Smooth muscle cell of the pulmonary artery (primary cell): ENCODE results near the gene TFPI2. TPM values are rescaled to one million over a fixed set of nuclear protein-coding genes. Genes with fewer than 3 reads are reported as not detected.

Experiments used
- total RNA-seq: library from RNA; depleted of rRNA; stranded (reverse); fragments of >200 nt; gene quantifications from 2 replicates; pipeline ENCODE4 v1.2.3, GENCODE V29; 2014

TFPI2 gene
- total RNA-seq = 59.6 and 154 TPM in 2 replicates

GRCh38 chr7:93890464-93891068, at the start of gene TFPI2:
TFPI2 (minus strand) TSS chr7:93890753; CDS start chr7:93890678, 75 bp downstream.

GRCh38 chr7:93921607-93922566, 31.3 kb upstream of the TFPI2 start, which contains the start of gene GNG11:
GNG11 (plus strand) TSS chr7:93921735; CDS start chr7:93922138, 403 bp downstream.

GRCh38 chr7:93906267-93906666, 15.7 kb upstream of the TFPI2 start, which contains the start of gene GNGT1:
GNGT1 (plus strand) TSS chr7:93906567; CDS start chr7:93906747, 180 bp downstream.

Other genes starting within 250 kb of the TFPI2 start
- not detected in 2 replicates for gene GNGT1, start 15.8 kb upstream of the TFPI2 start, total RNA-seq
- 8.5 and 28.0 TPM in 2 replicates for gene GNG11, start 31.0 kb upstream of the TFPI2 start, total RNA-seq
- 23.6 and 35.2 TPM in 2 replicates for gene BET1, start 113.6 kb upstream of the TFPI2 start, total RNA-seq